GM19043 (cell line): ENCODE results near the gene C19orf73.
"Not testable (repeated sequence)": the region's sequence is repeated elsewhere in the genome, so short reads cannot be mapped to it uniquely, and the experiment has no call there.

Source experiments
- ATAC-seq: cut with Tn5 transposase; IDR thresholded peaks from one replicate; pipeline ENCODE4 v1.9.1; 2021; ENCODE audit warnings: low read depth; ENCODE audit not compliant: unreplicated experiment

C19orf73 gene

GRCh38 chr19:49104229-49104864, 14.6 kb downstream of the C19orf73 start:
- no peak for ATAC-seq

GRCh38 chr19:49103331-49104085, 15.4 kb downstream of the C19orf73 start:
- ATAC-seq = no peak

GRCh38 chr19:49102303-49102702, 16.6 kb downstream of the C19orf73 start:
- ATAC-seq = no peak

- ATAC-seq = no peak
Observed at GRCh38 chr19:49101160-49101559, 17.8 kb downstream of the C19orf73 start.

- ATAC-seq = no peak
Observed at GRCh38 chr19:49098795-49099194, 20.1 kb downstream of the C19orf73 start.

DNA sequence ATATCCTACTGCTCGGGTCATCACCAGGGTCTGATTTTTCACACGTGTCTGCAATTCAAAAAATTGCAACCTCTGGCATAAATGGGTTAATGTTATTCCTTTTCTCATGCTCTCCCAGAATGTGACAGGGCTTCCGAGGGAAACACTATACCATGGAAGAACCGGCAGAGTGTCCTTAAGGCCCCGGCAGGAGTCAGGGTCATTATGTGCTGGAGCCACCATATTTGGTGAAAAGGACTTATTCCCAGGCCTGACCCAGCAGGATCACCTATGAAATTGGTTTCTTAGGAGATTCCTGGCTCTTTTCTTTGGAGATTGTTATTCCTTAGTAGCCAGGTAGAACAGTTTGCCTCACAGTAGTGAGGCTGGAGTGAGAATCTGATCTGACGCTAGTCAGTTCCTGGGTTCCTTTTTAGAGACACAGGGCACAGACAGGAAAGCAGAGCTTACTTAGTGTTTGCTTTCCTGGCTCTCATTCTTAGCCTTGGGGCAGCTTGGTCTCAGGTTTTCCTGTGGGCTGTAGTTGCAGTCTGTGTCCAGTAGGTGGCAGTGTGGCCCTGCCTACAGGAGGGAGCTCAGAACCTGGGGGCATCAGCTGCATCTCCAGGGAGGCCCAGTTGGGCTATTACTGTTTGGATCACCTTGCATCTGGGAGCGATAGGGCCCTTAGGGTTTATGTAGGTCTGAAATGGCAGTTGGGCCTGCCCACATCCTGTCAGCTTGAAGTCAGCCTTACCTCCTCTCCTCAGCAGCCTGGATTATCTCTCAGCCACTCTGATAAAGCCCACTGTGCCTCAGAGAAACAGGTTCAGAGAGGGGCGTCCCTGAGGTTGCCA, 21.3 kb downstream of the C19orf73 start:
- ATAC-seq = no peak

GRCh38 chr19:49094505-49095482, 24.1 kb downstream of the C19orf73 start:
- no peak for ATAC-seq

GRCh38 chr19:49092686-49093085, 26.3 kb downstream of the C19orf73 start:
- no peak for ATAC-seq

DNA sequence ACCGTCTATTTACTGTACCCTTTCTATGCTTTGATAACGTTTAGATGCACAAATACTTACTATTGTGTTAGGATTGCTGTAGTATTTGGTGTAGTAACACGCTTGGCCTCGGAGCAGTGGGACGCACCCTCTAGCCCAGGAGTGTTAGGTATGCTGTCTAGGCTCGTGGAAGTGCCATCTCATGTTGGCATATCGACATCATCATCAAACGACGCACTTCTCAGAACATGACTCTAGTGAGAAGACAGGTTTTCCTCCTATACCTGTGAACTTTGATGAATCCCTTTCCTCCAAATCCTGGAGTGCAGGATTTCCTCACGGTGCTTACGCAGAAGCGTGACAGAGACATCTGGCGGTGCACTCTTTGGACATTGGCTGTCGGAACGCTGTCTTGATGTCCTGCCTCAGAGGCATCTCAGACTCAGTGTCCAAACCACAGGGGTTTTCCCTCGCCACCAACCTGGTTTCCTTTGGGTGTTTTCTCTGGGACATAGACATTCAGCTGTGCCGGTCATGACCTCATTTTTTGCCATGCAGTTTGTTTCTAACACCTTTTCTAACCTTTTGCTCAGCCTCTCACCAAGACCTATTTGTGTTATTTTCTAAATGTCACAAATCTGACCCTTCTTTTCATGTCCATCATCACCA, 27.4 kb downstream of the C19orf73 start:
- ATAC-seq = no peak

DNA sequence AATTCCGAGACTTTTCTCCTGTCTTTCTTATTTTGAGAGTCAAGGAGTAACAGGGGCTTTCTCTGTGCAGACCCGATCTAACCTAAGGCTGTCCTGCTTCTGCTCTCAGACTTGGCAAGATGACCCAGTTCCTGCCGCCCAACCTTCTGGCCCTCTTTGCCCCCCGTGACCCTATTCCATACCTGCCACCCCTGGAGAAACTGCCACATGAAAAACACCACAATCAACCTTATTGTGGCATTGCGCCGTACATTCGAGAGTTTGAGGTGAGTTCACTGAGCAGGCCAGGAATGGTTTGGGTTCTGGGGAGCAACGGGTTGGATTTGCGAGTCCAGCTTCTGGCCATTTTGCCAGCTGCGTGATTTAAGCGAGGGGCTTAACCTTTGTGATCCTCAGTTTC, 32.6 kb downstream of the C19orf73 start:
- ATAC-seq = no peak

DNA sequence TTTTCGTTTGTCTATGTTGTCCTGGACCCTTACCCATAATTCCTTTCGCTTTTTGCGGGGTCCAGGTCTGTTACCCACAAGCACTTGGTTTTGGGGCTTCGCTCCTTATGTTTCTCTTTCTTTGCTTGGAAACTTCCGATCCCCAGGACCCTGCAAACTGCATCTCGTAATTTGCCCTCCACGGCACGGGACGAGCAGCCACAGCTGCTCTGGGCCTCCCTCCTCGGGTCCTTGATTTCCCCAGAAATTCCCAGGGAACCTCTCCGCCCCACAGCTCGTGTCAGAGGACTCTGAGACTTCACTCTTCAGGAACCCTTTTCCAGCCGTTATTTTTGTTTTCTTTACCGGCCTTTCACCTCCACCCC, 33.1 kb downstream of the C19orf73 start:
- no peak for ATAC-seq

DNA sequence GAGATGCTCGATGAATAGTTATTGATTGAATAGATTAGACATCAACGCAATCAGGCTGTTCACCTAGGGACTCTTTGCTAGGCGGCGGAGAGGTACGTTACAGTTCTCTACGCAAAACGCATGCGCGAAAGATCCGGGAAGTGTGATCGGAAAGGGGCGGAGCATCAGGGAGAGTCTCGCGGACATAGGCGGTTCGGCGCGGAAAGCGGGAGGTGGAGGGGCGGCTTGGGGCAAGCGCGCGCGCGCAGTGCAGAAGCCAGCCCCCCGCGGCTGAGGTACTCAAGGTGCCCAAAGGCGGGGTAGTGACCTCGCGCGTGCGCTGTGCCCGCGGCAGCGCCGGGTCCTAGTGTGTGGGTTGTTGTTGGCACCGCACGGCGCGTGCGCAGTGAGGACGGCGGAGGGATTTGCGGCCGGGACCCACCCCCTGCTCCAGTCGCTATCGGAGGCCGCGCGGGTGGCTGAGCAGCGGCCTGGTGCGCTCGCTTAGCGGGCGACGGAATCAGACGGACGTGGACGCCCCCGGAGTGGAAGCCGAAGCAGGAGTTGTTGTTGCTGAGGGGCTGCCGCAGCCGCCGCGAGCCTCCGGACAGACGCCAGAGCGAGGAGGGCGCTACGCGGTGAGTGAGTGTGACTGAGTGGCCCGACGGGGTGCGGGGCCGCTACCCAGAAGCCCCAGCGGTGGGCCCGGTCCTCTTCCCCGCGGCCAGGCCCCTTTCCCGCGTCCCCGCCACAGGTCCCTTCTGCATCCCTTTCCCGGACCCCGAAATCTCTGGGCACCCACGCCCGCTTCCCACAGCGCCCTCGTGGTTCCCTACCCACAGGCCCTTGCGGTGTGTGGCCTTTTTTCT, 33.7 kb downstream of the C19orf73 start, which contains the start of gene SNRNP70:
Gene SNRNP70 (plus strand): TSS at position 432 of the 848 bp plus-strand sequence. CDS start 964 bp downstream, outside the sequence.
- peak; percentile 78 for ATAC-seq

DNA sequence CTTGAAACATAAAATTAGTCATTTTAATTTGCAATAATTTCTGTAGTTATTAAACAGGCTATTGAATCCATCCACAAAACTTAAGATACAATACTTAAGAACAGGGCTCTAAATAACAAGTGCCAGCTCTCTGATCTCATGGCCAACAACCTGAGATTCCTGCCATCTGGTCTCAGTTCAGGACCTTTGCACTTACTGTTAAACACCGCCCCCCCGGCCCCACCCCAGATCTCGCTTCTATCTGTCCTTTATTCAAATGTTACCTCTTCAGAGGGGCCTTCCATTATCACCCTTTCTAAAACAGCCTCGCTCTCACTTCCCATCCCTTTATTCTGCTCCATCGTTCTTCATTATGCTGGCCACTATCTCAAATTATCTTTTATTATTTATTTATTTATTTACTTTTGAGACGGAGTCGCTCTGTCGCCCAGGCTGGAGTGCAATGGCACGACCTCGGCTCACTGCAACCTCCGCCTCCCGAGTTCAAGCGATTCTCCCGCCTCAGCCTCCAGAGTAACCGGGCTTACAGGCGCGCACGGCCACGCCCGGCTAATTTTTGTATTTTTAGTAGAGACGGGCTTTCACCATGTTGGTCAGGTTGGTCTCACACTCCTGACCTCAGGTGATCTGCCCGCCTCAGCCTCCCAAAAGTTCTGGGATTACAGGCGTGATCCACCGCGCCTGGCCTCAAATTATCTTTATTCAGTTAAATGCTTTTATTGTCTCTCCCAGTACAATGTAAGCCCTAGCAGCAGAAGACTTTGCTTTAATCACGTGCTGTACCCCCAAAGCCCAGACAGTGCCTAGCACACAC, 34.5 kb downstream of the C19orf73 start:
- ATAC-seq = no peak

- no peak for ATAC-seq
Observed at GRCh38 chr19:49081273-49081672, 37.7 kb downstream of the C19orf73 start.

DNA sequence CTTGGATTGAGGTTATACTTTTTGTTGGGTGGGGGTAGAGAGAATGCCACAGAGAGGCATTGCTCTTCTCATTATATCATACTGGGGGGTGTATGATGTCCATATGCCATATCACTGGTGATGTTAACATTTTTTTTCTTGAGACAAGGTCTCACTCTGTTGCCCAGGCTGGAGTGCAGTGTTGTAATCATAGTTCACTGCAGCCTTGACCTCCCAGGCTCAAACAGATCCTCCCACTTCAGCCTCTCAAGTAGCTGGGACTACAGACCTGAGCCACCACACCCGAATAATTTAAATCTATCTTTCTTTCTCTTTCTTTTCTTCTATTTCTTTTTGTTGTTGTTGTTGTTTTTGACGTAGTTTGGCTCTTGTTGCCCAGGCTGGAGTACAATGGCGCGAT, 38.6 kb downstream of the C19orf73 start:
- no peak for ATAC-seq

- ATAC-seq = not testable (repeated sequence)
Observed at GRCh38 chr19:49074869-49075268, 44.1 kb downstream of the C19orf73 start.

DNA sequence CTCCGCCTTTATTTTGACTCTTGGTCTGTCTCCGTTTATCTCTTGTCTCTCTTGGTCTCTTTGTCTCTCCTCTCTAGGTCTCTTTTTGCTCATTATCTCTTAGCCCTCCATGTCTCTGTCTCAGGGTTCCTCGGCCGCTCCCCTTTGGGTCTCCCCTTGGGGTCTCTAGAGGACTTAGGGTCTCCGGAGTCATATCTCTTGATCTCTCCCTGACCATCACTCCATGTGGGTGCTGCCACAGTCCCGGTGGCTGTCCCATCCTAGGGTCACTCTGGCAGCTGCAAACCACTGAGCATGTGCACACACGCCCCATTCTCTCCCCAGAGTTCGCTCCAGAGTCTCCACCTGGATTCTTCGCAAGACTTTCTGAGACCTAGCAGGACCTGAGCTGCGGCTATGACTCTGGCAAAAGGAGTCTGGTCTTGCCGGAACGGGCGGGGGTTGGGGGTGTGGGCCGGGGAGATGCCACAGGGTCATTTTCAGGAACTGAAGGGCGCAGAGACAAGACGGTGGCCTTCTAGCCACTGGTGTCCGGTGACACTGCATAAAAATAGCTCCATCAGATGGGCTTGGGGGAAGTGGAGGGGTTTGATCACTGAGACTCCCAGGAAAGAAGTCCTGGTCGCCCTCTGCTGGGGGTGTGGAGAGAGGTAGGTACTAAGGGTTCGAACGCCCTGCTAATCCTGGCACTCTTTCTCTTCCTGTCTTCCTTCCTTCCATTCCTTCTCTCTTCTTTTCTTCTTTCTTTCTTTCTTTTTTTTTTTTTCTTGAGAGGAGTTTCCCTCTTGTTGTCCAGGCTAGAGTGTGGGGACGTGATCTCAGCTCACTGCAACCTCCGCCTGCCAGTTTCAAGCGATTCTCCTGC, 45.2 kb downstream of the C19orf73 start:
- no peak for ATAC-seq
